ENCODE data around the gene MAPK13. TPM values are rescaled to one million over a fixed set of nuclear protein-coding genes. Genes with fewer than 3 reads are reported as not detected.
A peak's percentile ranks its signal among the peaks of the same experiment; 100 is the strongest.
"Not testable (repeated sequence)": the region's sequence is repeated elsewhere in the genome, so short reads cannot be mapped to it uniquely, and the experiment has no call there.

Gene MAPK13
- 10 to 100 TPM; 32.1 to 33.7 TPM for total RNA-seq
- 49.8 to 56.3 reads per million in 2 donors for total RNA-seq

GRCh38 chr6:36129941-36130666, at the start of gene MAPK13:
Gene MAPK13 (plus strand): TSS chr6:36130513. CDS start chr6:36130583, 70 bp downstream.
- H3K36me3 Mint-ChIP-seq (ENCODE audit: low read depth): peaks cover 7% of the 10 kb centered on the region
- H3K27ac Mint-ChIP-seq: peak within 1 kb of the TSS; percentile 88
- H3K27me3 Mint-ChIP-seq: no peaks in the 10 kb centered on the region
- peak within 1 kb of the TSS; percentile 89 for H3K4me3 Mint-ChIP-seq
- peak; percentile 53 for ATAC-seq
- H3K9me3 ChIP-seq (ENCODE audit: control insufficient read depth, low read length, poor library complexity, severe bottlenecking): no peaks in the 10 kb centered on the region
- peaks cover 42% of the 10 kb centered on the region for H3K4me1 Mint-ChIP-seq
- peak in 2 of 3 donors; percentile 33 to 43 for DNase-seq

DNA sequence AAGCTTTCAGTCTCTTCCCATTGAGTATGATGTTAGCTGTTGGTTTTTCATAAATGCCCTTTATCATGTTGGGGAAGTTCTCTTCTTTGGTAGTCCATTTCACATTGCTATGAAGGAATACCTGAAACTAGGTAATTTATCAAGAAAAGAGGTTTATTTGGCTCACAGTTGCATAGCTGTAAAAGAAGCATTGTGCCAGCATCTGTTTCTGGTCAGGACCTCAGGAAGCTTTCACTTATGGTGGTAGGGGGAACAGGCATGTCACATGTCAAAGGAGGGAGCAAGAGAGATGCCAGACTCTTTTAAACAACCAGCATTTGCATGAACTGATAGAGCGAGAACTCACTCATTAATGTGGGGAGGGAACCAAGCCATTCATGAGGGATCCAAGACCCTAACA, 48.0 kb upstream of the MAPK13 start:
- Mint-ChIP-seq H3K4me1 (peaks cover 4% of the 10 kb centered on the region), H3K36me3 (ENCODE audit: low read depth) (peaks cover 18% of the 10 kb centered on the region), H3K27ac (peak overlapping the region; percentile 60), H3K4me3 (no peak overlapping the region), H3K27me3 (no peaks in the 10 kb centered on the region)
- ATAC-seq: no peak
- no peak for DNase-seq
- H3K9me3 ChIP-seq (ENCODE audit: control insufficient read depth, low read length, poor library complexity, severe bottlenecking): no peaks in the 10 kb centered on the region

DNA sequence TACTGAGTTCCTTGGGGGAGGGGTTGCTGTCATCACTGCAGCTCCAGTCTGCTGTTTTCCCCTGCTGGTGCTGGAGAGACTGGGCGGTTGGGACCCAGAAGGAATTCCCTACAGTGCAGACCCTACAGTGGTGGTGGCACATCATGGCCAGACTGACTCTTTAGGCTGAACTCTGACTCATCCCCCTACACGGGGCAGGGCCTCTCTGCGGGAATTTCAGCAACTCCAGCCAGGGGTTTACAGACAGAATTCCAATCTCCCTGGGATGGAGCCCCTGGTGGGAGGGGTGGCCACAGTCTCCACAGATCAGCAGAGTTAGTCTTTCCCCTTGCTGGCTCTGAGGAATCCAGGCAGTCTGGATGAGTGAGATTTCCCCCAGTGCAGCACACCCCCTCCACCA, 46.9 kb upstream of the MAPK13 start:
- Mint-ChIP-seq H3K4me3 (no peak overlapping the region), H3K27me3 (no peaks in the 10 kb centered on the region), H3K4me1 (peaks cover 4% of the 10 kb centered on the region), H3K27ac (peak overlapping the region; percentile 60), H3K36me3 (ENCODE audit: low read depth) (peaks cover 18% of the 10 kb centered on the region)
- no peak for DNase-seq
- no peak for ATAC-seq
- no peaks in the 10 kb centered on the region for H3K9me3 ChIP-seq (ENCODE audit: control insufficient read depth, low read length, poor library complexity, severe bottlenecking)

GRCh38 chr6:36088204-36088603, 42.1 kb upstream of the MAPK13 start:
- H3K4me1 Mint-ChIP-seq; DNase-seq; H3K27me3 Mint-ChIP-seq; H3K9me3 ChIP-seq (ENCODE audit: control insufficient read depth, low read length, poor library complexity, severe bottlenecking); H3K27ac Mint-ChIP-seq; H3K4me3 Mint-ChIP-seq; H3K36me3 Mint-ChIP-seq (ENCODE audit: low read depth); ATAC-seq: not testable (repeated sequence)

GRCh38 chr6:36089048-36089447, 41.3 kb upstream of the MAPK13 start:
- ATAC-seq (no peak), DNase-seq (no peak)
- H3K9me3 ChIP-seq (ENCODE audit: control insufficient read depth, low read length, poor library complexity, severe bottlenecking): no peaks in the 10 kb centered on the region
- no peak overlapping the region for H3K4me3 Mint-ChIP-seq
- peaks cover 5% of the 10 kb centered on the region for H3K4me1 Mint-ChIP-seq
- H3K36me3 Mint-ChIP-seq (ENCODE audit: low read depth): peaks cover 5% of the 10 kb centered on the region
- no peaks in the 10 kb centered on the region for H3K27me3 Mint-ChIP-seq
- H3K27ac Mint-ChIP-seq: no peak overlapping the region

- H3K4me1 Mint-ChIP-seq: peaks cover 9% of the 10 kb centered on the region
These were observed 36.1 kb upstream of the MAPK13 start for GRCh38 chr6:36094238-36094637.

GRCh38 chr6:36094753-36095496, 35.4 kb upstream of the MAPK13 start:
- Mint-ChIP-seq H3K27me3 (no peaks in the 10 kb centered on the region), H3K4me3 (no peak overlapping the region), H3K36me3 (ENCODE audit: low read depth) (no peaks in the 10 kb centered on the region), H3K27ac (peak overlapping the region; percentile 37), H3K4me1 (peaks cover 16% of the 10 kb centered on the region)
- peak; percentile 88 for ATAC-seq
- peak; percentile 69 to 75 (median 73) for DNase-seq
- no peaks in the 10 kb centered on the region for H3K9me3 ChIP-seq (ENCODE audit: control insufficient read depth, low read length, poor library complexity, severe bottlenecking)

More at GRCh38 chr6:36094238-36094637, 36.1 kb upstream of the MAPK13 start:
- no peaks in the 10 kb centered on the region for H3K9me3 ChIP-seq (ENCODE audit: control insufficient read depth, low read length, poor library complexity, severe bottlenecking)
- no peak overlapping the region for H3K4me3 Mint-ChIP-seq
- no peaks in the 10 kb centered on the region for H3K27me3 Mint-ChIP-seq
- DNase-seq (no peak), ATAC-seq (no peak)
- no peaks in the 10 kb centered on the region for H3K36me3 Mint-ChIP-seq (ENCODE audit: low read depth)
- peak overlapping the region; percentile 37 for H3K27ac Mint-ChIP-seq

- Mint-ChIP-seq H3K36me3 (ENCODE audit: low read depth) (no peaks in the 10 kb centered on the region), H3K4me1 (peaks cover 17% of the 10 kb centered on the region), H3K27me3 (no peaks in the 10 kb centered on the region), H3K27ac (no peak overlapping the region), H3K4me3 (no peak overlapping the region)
- ATAC-seq (peak; percentile 9), DNase-seq (no peak)
- no peaks in the 10 kb centered on the region for H3K9me3 ChIP-seq (ENCODE audit: control insufficient read depth, low read length, poor library complexity, severe bottlenecking)
These were observed 34.6 kb upstream of the MAPK13 start for GRCh38 chr6:36095497-36096391.

GRCh38 chr6:36098253-36098919, 31.9 kb upstream of the MAPK13 start:
- Mint-ChIP-seq H3K27me3 (no peaks in the 10 kb centered on the region), H3K4me1 (peaks cover 17% of the 10 kb centered on the region), H3K27ac (peak overlapping the region; percentile 29), H3K36me3 (ENCODE audit: low read depth) (peaks cover 3% of the 10 kb centered on the region), H3K4me3 (no peak overlapping the region)
- DNase-seq (no peak), ATAC-seq (no peak)
- no peaks in the 10 kb centered on the region for H3K9me3 ChIP-seq (ENCODE audit: control insufficient read depth, low read length, poor library complexity, severe bottlenecking)

GRCh38 chr6:36098920-36099647, 31.2 kb upstream of the MAPK13 start:
- no peak overlapping the region for H3K4me3 Mint-ChIP-seq
- H3K36me3 Mint-ChIP-seq (ENCODE audit: low read depth): peaks cover 3% of the 10 kb centered on the region
- DNase-seq (no peak), ATAC-seq (no peak)
- H3K9me3 ChIP-seq (ENCODE audit: control insufficient read depth, low read length, poor library complexity, severe bottlenecking): no peaks in the 10 kb centered on the region
- H3K27ac Mint-ChIP-seq: peak overlapping the region; percentile 29
- H3K27me3 Mint-ChIP-seq: no peaks in the 10 kb centered on the region
- H3K4me1 Mint-ChIP-seq: peaks cover 20% of the 10 kb centered on the region

DNA sequence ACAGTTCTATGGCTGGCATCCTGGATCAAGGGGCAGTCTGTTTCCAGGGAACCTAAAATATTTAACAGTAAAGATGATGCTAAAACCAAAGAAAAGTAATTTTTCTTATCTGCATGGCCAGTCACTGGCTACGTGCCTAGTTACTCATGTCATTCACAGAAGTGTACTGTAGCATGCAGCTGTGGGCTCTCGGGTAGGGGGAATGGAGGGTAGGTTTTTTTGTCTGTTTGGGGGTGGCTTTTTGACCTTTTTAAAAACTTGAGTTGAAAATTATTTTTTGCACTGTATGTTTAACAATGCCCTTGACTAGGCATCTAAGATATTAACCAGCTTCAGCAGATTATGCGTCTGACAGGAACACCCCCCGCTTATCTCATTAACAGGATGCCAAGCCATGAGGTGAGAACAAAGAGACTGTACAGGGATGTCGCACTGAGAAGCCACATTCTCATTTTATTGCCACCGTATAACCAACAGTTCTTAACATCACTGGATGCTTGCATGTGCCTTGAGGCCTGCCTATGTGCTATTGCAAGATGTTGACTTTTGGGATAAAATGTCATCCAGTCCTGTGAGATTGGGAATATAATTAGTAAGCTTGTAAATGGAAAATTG, 30.3 kb upstream of the MAPK13 start:
- Mint-ChIP-seq H3K27me3 (no peaks in the 10 kb centered on the region), H3K4me3 (no peak overlapping the region), H3K4me1 (peaks cover 18% of the 10 kb centered on the region), H3K36me3 (ENCODE audit: low read depth) (peaks cover 3% of the 10 kb centered on the region), H3K27ac (peak overlapping the region; percentile 29)
- no peaks in the 10 kb centered on the region for H3K9me3 ChIP-seq (ENCODE audit: control insufficient read depth, low read length, poor library complexity, severe bottlenecking)
- no peak for DNase-seq
- ATAC-seq: peak; percentile 84

- ATAC-seq (no peak), DNase-seq (no peak)
- Mint-ChIP-seq H3K27ac (no peak overlapping the region), H3K27me3 (no peaks in the 10 kb centered on the region), H3K36me3 (ENCODE audit: low read depth) (peaks cover 3% of the 10 kb centered on the region), H3K4me1 (peaks cover 18% of the 10 kb centered on the region), H3K4me3 (no peak overlapping the region)
- no peaks in the 10 kb centered on the region for H3K9me3 ChIP-seq (ENCODE audit: control insufficient read depth, low read length, poor library complexity, severe bottlenecking)
These were observed 28.6 kb upstream of the MAPK13 start for GRCh38 chr6:36101691-36102090.
